ENCODE results near the gene FAM151B. TPM values are rescaled to one million over a fixed set of nuclear protein-coding genes. Genes with fewer than 3 reads are reported as not detected.

FAM151B gene
- total and polyA plus RNA-seq, 2 experiments from 2014 or later: 0.55 TPM; not detected in 1

- TF ChIP-seq, protein P1, sequence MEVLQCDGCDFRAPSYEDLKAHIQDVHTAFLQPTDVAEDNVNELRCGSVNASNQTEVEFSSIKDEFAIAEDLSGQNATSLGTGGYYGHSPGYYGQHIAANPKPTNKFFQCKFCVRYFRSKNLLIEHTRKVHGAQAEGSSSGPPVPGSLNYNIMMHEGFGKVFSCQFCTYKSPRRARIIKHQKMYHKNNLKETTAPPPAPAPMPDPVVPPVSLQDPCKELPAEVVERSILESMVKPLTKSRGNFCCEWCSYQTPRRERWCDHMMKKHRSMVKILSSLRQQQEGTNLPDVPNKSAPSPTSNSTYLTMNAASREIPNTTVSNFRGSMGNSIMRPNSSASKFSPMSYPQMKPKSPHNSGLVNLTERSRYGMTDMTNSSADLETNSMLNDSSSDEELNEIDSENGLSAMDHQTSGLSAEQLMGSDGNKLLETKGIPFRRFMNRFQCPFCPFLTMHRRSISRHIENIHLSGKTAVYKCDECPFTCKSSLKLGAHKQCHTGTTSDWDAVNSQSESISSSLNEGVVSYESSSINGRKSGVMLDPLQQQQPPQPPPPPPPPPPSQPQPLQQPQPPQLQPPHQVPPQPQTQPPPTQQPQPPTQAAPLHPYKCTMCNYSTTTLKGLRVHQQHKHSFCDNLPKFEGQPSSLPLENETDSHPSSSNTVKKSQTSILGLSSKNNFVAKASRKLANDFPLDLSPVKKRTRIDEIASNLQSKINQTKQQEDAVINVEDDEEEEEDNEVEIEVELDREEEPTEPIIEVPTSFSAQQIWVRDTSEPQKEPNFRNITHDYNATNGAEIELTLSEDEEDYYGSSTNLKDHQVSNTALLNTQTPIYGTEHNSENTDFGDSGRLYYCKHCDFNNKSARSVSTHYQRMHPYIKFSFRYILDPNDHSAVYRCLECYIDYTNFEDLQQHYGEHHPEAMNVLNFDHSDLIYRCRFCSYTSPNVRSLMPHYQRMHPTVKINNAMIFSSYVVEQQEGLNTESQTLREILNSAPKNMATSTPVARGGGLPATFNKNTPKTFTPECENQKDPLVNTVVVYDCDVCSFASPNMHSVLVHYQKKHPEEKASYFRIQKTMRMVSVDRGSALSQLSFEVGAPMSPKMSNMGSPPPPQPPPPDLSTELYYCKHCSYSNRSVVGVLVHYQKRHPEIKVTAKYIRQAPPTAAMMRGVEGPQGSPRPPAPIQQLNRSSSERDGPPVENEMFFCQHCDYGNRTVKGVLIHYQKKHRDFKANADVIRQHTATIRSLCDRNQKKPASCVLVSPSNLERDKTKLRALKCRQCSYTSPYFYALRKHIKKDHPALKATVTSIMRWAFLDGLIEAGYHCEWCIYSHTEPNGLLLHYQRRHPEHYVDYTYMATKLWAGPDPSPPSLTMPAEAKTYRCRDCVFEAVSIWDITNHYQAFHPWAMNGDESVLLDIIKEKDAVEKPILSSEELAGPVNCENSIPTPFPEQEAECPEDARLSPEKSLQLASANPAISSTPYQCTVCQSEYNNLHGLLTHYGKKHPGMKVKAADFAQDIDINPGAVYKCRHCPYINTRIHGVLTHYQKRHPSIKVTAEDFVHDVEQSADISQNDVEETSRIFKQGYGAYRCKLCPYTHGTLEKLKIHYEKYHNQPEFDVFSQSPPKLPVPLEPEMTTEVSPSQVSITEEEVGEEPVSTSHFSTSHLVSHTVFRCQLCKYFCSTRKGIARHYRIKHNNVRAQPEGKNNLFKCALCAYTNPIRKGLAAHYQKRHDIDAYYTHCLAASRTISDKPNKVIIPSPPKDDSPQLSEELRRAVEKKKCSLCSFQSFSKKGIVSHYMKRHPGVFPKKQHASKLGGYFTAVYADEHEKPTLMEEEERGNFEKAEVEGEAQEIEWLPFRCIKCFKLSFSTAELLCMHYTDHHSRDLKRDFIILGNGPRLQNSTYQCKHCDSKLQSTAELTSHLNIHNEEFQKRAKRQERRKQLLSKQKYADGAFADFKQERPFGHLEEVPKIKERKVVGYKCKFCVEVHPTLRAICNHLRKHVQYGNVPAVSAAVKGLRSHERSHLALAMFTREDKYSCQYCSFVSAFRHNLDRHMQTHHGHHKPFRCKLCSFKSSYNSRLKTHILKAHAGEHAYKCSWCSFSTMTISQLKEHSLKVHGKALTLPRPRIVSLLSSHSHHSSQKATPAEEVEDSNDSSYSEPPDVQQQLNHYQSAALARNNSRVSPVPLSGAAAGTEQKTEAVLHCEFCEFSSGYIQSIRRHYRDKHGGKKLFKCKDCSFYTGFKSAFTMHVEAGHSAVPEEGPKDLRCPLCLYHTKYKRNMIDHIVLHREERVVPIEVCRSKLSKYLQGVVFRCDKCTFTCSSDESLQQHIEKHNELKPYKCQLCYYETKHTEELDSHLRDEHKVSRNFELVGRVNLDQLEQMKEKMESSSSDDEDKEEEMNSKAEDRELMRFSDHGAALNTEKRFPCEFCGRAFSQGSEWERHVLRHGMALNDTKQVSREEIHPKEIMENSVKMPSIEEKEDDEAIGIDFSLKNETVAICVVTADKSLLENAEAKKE (CRISPR knock-in tag; IDR thresholded peaks at IDR 0.05): no peak
- TF ChIP-seq, protein P2, sequence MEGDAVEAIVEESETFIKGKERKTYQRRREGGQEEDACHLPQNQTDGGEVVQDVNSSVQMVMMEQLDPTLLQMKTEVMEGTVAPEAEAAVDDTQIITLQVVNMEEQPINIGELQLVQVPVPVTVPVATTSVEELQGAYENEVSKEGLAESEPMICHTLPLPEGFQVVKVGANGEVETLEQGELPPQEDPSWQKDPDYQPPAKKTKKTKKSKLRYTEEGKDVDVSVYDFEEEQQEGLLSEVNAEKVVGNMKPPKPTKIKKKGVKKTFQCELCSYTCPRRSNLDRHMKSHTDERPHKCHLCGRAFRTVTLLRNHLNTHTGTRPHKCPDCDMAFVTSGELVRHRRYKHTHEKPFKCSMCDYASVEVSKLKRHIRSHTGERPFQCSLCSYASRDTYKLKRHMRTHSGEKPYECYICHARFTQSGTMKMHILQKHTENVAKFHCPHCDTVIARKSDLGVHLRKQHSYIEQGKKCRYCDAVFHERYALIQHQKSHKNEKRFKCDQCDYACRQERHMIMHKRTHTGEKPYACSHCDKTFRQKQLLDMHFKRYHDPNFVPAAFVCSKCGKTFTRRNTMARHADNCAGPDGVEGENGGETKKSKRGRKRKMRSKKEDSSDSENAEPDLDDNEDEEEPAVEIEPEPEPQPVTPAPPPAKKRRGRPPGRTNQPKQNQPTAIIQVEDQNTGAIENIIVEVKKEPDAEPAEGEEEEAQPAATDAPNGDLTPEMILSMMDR (conservative IDR thresholded peaks at IDR 0.05; ENCODE audit: low read depth in 2 of 2): no peak
- TF ChIP-seq EZH2phosphoT487 (IDR thresholded peaks at IDR 0.05; ENCODE audit: unreplicated experiment) (no peak), EZH2 (IDR thresholded peaks at IDR 0.05; ENCODE audit: low read depth, unreplicated experiment) (no peak)
These were observed 49.2 kb upstream of the FAM151B start (continued) for GRCh38 chr5:80438739-80439138.

DNA sequence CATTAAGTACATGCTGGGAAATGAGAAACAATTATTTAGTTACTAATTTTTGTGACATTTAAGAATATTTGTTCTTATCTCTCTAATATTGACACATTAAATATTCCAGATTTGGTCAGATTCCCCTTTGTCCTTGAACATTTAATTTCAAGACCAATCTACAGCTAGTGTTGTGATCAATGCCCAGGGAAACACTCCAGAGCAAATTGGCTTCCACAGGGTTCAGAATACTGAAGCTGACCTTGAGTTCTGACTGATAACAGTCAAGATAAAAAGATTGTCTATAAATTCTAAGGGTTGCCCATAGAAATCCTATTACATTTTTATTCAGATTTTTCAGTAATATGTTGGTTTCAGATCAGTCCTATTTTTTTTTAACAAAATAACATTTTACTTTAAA, 48.7 kb upstream of the FAM151B start:
- H3K27me3 ChIP-seq (ENCODE audit: insufficient read depth): no peaks in the 10 kb centered on the region
- H2AFZ ChIP-seq: no peak overlapping the region
- no peak overlapping the region for H3K4me2 ChIP-seq
- H3K36me3 ChIP-seq (ENCODE audit: insufficient read depth): peaks cover 16% of the 10 kb centered on the region
- H3K9me2 ChIP-seq (ENCODE audit: insufficient read depth): no peaks in the 10 kb centered on the region
- DNase-seq (ENCODE audit: low spot score) (no peak), ATAC-seq (no peak)
- H3K4me1 ChIP-seq (ENCODE audit: insufficient read depth): no peaks in the 10 kb centered on the region
- no peaks in the 10 kb centered on the region for H3K9me3 Mint-ChIP-seq
- no peak overlapping the region for H3K27ac Mint-ChIP-seq
- no peak overlapping the region for H3K27ac ChIP-seq (ENCODE audit: low read depth)
- H3K79me2 ChIP-seq (replicated peaks; ENCODE audit: insufficient read depth): no peaks in the 10 kb centered on the region
- H3K36me3 Mint-ChIP-seq (ENCODE audit: low read depth): peaks cover 14% of the 10 kb centered on the region
- H3K4me3 ChIP-seq: no peak overlapping the region
- H3K4me3 Mint-ChIP-seq: no peak overlapping the region
- H4K20me1 ChIP-seq (replicated peaks; ENCODE audit: insufficient read depth): 0 out of 2 replicates have a peak, but pooled peaks cover 3% of the 10 kb centered on the region
- H3K4me1 Mint-ChIP-seq: peaks cover 6% of the 10 kb centered on the region; the same call in 2 of the 3 replicates
- no peaks in the 10 kb centered on the region for H3K27me3 Mint-ChIP-seq (ENCODE audit: insufficient read depth, low read depth, poor library complexity)
- no peaks in the 10 kb centered on the region; the same call in 1 of the 2 replicates for H3F3A ChIP-seq (replicated peaks; ENCODE audit: low read depth)
- TF ChIP-seq POLR2AphosphoS5 (IDR thresholded peaks at IDR 0.05; ENCODE audit: low read depth) (no peak), CREB1 (CRISPR knock-in tag; IDR thresholded peaks at IDR 0.05; ENCODE audit: low read depth) (no peak), ZNF114 (CRISPR knock-in tag; IDR thresholded peaks at IDR 0.05) (no peak)
- TF ChIP-seq, protein P1 (CRISPR knock-in tag; IDR thresholded peaks at IDR 0.05): no peak

All from GM23338 (cell line).